CD4-positive, alpha-beta T cell treated with Interleukin-15 for 1 hour (primary cell): ENCODE data around the gene NKG7.

Experiments
- DNase-seq: peaks from one replicate; pipeline ENCODE4 v3.0.0-alpha.2; 2020

Gene NKG7

DNA sequence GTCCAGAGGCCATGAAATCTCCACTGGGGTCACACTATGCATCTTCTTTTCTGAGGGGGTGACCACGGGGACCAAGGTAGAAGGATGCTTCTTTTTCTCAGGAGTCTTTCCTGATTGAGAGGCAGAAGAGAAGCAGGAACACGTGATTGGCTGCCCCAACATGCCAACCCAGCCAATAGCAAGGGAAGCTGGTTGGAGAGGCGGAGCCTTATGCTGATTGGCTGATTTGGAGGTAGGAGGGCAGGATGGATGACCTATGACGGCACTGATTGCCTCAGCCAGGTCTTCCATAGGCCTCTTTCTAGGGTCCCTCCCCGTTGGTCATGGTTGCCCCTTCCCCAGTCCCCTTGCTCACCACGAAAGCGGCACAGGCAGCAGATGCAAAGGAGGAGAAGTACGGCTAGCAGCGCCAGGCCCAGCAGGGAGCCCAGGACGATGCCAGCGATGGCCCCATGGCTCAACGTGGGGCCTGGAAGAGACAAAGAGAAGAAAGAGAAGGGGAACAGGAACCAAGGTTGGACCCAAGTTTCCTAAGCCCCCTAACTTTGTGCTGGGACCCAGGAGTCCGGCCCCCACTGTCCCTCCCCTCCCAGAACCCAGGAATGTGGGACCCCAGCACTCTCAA lies 38.5 kb downstream of the NKG7 start:
- DNase-seq, result no peak

DNA sequence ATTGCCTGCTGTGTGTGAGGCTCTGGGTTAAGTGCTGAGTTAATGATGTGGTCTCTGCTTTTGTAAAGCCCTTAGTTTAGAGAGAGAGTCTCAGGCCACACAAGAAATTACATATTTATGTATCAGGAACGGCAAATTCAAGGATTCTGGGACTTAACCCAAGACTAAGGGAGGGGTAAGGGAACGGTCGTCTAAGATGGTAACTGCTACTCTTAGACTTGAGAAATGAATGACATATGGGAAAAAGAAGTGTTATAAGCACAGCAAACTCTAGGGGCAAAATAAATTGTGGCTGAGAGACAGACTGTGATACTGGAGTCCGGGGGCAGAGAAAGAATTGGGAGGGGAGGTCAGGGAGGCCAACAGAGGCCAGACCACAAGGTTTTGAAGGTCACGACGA lies 40.7 kb downstream of the NKG7 start:
- no peak for DNase-seq

DNA sequence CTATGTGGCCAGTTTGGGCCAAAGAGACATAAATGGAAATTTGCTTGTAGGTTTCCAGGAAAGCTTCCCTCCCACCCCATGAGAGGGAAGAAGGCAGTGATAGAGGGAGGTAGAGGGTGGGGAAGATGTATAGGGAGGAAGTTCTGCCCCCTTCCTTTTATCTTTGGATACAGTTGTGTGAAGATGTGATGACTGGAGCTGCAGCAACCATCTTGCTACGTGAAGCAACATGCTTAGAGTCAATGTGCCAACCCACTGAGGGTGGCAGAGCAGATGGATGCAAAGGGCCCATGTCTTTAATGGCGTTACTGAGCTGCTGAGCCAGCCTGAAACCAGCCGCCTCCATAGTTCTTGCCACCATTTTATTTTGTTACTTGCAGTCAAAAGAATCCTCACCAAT lies 41.3 kb downstream of the NKG7 start:
- no peak for DNase-seq

DNA sequence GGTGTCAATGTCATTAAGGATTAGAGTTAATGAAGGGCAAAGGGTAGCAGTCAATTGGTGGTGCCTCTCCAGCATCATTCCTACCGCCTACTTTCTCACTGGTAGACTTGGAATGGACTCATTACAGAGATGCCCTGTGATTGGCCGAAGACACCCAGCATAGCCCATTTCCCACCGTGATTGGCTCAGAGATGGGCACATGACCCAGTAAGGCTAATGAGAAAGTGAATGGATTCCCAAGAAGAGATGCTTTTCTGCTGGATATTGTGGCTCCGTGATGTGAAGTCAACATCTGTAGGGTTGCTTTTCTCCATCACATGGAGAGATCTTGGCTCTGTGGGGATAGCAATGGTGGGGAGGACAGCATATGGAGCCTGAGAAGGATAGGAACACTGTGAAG lies 42.1 kb downstream of the NKG7 start:
- no peak for DNase-seq

DNA sequence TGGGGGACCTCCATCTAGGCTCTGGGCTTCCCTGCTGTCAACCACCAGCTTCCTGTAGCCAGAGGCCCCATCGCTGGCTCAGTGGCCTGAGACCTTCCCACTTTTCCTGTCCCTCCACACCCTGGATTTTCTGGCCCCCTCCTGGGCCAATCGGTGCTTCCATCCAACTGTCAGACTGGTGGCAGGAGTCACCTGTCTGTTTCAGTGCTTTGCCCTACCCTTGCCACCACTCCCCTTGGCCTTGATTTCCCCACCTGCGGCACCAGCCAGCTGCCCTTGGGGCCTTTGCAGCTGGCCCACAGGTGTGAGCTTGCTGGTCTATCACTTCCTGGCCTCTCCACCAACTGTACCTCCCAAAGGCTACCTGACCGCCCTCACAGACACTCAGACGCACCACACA lies 43.0 kb downstream of the NKG7 start:
- no peak for DNase-seq

DNA sequence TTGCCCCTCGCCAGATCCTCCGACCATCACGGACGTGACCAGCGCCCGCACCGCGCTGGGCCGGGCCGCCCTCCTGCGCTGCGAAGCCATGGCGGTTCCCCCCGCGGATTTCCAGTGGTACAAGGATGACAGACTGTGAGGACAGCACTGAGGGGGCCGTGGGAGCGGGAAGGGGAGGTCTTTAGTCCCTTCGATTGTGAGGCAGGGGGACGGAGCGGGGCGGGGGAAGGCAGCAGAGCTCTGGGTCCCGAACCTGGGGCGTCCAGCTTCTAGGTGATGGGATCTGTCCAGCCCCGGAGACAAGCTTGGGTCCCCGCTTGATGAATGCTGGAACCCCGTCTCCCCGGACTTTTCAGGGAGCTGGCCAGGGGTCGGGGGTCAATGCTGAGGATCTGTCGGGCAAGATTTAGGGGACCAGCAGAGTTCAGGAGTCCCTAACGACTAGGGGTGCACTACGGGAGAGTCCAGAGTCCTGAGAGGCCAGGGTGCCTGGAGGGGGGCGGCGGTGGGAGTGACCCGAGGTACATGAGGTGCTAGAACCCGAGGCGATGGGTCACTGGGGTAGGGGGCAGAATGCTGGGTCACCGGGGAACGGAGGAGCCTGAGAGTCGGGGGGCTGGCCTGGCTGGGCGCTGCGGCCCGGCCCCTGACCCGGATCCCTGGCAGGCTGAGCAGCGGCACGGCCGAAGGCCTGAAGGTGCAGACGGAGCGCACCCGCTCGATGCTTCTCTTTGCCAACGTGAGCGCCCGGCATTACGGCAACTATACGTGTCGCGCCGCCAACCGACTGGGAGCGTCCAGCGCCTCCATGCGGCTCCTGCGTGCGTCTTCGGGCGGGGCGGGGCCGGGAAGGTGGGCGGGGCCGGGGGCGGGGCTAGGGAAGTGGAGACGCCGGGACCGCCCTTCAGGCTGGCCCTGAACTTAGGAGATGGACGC lies 45.1 kb downstream of the NKG7 start:
- DNase-seq, result peak; percentile 61

DNA sequence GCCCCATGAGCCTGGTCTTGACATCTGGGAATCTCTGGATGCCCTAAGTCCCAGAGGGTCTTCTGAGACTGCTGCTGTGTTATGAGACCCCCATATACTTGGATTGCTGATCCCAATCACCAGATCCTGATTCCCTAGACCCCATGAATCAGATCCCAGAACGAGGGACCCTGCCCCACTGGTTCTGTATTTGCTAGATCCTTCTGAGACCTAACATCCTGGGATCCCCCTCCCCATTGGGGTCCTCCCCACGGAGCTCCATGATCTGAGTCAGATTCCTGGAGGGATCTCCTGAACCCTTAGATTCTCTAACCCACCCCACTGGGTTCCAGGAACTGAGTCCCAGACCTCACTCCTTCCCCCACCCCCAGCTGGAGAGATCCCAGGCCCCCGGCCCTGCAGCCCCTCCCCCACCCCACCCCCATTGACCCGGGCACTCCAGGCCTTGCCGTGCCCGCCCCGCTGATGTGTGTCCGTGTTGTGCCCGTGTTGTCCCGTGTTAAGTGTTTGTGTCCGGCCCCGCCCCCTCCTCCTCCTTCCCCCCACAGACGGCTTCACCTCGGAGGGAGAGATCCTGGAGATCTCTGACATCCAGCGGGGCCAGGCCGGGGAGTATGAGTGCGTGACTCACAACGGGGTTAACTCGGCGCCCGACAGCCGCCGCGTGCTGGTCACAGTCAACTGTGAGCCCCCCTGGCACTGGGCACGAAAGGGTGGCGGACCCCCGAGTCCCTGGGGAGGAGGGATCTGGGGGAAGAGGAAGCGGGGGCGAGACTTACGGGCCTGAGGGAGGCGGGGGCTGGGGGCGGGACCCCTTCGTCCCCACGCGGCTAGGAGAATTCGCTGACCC lies 46.0 kb downstream of the NKG7 start:
- DNase-seq, result no peak

DNA sequence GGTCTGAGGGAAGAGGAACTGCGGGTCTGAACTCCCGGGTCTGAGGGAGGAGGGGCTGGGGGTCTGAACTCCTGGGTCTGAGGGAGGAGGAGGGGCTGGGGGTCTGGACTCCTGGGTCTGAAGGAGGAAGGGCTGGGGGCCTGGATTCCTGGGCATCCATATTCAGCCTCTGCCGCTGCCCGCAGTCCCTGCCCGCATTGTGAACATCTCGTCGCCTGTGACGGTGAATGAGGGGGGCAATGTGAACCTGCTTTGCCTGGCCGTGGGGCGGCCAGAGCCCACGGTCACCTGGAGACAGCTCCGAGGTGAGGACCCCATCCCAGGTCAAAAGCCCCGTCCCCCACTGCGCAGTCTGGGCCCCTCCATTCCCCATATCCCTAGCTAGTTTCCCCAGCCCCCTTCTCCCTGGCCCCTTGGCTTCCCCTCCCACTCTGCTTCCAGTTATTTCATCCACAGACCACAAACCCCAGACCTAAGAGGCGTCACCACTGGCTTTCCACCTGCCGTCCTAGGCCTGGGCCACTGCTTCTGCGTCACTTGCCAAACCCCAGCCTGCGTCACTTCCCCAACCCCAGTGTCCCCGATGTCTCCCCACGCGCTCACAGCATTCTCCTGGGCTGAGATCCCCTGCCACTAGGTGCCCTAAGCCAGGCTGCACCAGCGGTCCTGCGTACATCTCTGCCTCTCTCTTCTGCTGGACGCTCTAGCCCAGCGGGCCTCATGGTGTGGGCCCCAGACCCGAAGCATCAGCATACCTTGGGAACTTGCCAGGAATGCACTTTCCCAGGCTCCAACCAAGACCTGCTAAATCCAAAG lies 47.1 kb downstream of the NKG7 start:
- DNase-seq, result peak; percentile 33

DNA sequence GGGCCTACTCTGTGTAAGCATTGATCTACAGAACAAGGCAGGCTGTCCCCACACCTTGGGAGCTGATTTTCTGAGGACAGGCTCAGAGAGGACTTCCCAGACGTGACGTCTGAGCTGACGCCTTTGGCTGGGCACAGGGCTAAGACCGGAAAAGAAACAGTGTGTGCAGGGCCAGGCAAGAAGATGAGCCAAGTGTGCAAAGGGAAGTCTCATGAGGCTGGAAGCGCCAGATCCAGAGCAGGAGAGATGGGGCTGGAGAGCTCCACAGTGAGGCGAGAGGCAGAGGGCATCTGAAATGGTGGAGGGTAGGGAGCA lies 48.3 kb downstream of the NKG7 start:
- DNase-seq, result no peak

DNA sequence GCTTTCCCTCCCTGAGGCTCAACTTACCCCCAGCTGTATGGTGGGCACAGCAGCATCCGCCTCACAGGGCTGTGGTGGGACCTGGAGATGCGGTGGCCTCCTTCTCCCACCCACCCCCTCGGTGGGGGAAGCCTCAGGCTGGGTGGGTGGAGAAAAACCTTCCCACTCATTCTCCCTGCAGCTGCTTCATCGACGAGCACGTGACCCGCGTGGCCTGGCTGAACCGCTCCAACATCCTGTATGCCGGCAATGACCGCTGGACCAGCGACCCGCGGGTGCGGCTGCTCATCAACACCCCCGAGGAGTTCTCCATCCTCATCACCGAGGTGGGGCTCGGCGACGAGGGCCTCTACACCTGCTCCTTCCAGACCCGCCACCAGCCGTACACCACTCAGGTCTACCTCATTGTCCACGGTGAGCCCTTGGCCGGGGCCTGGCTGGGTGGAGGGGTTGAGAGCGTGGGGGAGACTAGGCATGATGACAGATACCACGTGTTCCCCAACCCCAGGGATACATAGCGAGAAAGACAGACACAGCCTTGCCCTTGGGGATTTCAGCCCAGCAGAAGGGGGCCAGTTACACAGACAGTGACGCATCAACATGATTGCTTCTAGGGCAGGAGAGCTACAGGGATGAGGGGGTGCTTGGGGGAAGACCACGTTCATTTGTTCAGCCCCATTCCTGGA lies 48.8 kb downstream of the NKG7 start:
- no peak for DNase-seq

DNA sequence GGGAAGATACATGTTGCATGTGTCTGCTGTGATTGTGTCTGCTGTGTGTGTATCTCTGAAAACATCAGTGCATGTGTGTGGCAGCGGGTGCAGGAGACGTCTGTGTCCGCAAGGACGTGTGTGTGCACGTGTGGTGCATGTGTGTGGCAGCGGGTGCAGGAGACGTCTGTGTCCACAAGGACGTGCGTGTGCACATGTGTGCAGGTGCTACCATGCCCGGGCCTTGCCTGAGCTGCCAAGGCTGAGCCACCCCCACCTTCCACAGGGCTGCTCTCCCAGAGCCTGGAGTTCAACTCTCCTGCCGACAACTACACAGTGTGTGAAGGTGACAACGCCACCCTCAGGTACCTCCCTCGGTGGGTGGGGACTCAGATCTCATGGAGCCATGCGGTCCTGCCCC lies 50.7 kb downstream of the NKG7 start:
- no peak for DNase-seq
